ENCODE measurements around the gene SIK2.
"Not testable (repeated sequence)": the region's sequence is repeated elsewhere in the genome, so short reads cannot be mapped to it uniquely, and the experiment has no call there.

The SIK2 gene

DNA sequence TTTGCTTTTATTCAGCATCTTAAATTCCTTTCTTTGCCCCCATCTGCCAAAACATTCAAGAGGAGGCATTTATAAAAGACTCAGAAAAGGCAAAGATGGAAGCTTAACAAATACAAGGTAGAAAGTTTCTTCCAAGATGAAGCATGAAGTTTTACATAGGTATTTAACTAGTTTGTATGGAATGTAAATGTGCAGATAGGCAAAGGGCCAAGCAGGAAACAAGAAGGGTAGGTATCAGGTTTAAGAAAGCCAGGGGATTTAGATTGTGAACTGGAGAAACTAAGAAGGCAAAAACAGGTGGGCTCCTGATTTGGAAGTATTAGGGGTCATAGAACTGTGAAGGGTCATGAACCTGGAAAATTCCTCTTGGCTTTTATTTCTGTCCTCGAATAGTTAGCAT, 101.3 kb downstream of the SIK2 start:
- DNase-seq = no peak

- no peak for DNase-seq
Observed at GRCh38 chr11:111707039-111707690, 104.9 kb downstream of the SIK2 start.

DNA sequence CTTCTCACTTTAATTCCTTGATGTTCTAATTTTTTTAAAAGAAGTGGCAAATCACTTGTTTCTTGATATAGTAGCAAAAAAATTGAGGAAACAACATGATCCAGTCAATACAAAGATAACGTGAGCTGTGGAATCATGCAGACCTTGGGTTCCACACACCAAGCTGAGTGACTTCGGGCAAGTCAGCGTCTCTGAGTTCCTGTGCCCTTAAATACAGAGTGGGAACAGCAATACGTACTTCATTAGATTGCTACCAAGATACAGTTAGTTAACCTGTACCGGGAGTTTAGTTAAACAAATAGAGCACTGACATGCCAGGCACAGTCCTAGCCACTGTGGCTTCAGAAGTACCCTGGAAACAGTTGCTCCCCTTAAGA, 105.4 kb downstream of the SIK2 start:
- no peak for DNase-seq

- no peak for DNase-seq
Observed at GRCh38 chr11:111714522-111714921, 112.3 kb downstream of the SIK2 start.

- no peak for DNase-seq
Observed at GRCh38 chr11:111715142-111715816, 113.0 kb downstream of the SIK2 start.

- DNase-seq = not testable (repeated sequence)
Observed at GRCh38 chr11:111717660-111718059, 115.4 kb downstream of the SIK2 start.

DNA sequence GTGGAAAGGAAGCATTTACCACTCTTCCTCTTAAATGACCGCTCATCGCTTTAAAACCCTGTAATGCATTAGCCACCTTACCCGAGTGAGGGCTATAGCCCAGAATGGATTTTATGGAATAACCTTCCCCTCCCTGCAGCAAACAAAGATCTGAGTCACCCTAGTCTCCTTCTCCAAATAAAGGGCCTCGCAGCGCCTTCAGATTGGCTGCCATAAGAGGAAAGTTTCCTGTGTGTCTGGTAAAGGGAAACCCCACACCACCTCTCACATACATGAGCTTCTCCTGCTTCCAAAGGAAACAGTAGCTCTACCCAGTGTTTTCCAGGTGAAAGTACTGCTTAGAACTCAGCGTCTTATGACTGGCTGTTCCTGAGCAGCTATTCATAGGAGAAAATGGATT, 116.2 kb downstream of the SIK2 start:
- no peak for DNase-seq

DNA sequence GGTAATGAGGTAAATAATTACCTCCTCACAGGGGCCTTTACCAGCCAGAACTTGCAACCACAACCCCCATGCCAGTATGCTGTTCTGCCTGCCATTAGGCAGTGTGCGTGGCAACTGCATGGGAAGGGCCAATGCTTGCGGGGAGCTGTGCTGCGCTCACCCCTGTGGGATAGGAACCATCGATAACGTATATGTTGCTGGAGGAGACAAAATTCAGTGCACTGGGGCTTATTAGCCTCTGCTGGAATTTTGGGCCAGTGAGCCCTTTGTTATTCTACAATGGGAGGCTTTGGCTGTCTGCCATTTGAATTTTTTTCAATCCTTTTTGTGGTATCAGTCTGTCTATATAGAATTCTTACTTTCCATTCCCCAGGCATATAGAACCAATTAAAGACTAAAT, 116.6 kb downstream of the SIK2 start:
- no peak for DNase-seq

GRCh38 chr11:111719379-111719778, 117.1 kb downstream of the SIK2 start:
- DNase-seq = no peak

DNA sequence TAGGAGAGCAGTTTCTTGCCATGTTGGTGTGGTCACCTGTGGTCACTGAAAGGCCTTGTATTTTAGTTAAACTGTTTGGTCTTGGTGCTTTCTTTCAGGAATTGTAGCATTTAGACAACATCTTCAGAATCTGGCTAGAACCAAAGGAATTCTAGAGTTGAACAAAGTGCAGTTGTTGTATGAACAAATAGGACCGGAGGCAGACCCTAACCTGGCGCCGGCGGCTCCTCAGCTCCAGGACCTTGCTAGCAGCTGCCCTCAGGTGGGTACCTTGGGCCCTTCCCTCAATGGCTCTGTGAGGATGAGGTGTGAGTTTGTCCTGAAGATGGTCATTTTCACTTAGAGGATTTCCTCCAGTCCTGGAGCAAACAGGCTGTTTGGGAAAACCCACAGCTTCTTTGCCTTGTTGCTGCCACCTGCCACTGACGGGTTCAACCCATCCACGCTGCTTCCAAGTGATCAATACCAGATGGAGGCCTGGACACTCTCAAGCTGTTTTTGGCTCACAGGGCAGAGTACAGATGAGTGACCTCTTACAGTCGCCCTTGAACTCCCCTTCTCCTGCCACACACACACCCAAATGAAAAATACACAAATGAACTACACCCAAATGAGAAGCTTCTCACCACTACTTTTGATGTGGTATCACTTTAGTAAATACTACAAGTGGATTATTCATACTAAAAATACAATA, 118.7 kb downstream of the SIK2 start:
- DNase-seq = no peak

DNA sequence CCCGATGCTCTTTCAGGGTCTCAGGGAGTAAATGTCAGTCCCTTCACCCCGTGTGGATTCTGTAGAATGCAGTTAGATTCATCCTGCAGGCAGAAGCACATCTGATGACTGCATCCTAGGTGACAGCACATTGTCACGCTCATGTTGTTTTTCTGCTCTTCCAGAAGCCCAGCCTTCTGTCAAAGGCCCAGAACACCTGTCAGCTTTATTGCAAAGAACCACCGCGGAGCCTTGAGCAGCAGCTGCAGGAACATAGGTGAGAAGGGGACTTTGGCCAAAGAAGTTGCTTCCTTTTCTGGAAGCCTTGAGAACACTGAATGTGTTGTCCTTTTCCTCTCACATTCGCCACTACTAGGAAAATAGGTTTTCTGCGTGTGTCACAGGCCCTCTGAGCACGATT, 120.3 kb downstream of the SIK2 start:
- DNase-seq = no peak

- no peak for DNase-seq
Observed at GRCh38 chr11:111723595-111723994, 121.3 kb downstream of the SIK2 start.

- no peak for DNase-seq
Observed at GRCh38 chr11:111724615-111725129, 122.4 kb downstream of the SIK2 start.

- DNase-seq = no peak
Observed at GRCh38 chr11:111725621-111726020, 123.4 kb downstream of the SIK2 start.

GRCh38 chr11:111726301-111726713, 124.1 kb downstream of the SIK2 start:
- no peak for DNase-seq

DNA sequence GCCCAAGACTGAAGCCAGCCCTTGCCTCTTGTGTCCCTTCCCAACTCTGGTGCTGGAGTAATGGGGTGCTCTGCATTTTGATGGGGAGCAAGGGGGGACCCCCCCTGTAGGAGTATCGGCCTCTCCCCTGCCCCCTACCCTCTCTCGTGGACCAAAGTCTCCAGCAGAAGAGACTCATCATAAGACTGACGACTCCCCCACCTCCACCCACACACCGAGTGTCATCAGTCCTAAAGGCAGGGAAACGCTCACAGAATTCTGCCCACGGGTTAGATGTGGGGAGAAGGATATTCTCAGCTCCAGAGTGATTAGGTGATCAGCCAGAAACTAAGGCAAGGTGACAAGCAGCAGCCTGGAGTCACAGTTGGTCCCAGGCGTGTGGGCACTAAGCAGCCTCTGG, 125.2 kb downstream of the SIK2 start:
- DNase-seq = no peak

DNA sequence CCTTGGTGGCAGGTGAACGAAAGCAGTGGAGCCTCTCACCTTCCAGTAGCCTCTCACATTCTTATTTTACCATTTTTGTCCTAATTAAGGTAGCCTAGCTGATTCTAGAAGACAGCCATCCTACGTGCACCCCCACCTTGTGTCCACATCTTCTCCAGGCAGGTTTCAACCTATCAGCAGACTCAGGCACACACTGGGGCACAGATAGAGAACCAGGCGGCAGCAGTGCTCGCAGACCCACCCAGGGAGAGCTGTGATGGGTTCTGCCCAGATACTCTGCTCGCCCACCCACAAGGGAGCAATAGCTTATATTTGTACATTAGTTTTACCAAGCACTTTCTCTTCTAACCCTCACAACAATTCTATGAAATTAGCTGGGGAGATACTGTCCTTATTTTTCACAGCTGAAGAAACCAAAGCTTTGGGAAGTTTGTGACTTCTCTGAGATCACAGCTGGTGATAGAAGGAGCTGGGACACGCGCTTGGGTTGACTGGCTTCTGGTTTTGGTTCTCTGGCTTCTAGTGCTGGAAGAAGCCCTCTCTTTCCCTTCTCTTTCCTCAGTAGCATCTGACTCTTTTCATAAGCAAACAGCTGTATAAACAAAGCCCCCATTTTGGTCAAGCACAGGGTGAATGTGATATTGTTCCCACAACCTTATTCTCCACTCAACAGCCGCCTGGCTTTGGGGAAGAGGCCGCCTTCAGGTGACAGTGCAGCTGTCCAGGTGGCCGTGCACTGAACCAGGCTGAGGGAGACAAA, 127.0 kb downstream of the SIK2 start:
- no peak for DNase-seq

GRCh38 chr11:111729831-111730311, 127.6 kb downstream of the SIK2 start:
- no peak for DNase-seq

DNA sequence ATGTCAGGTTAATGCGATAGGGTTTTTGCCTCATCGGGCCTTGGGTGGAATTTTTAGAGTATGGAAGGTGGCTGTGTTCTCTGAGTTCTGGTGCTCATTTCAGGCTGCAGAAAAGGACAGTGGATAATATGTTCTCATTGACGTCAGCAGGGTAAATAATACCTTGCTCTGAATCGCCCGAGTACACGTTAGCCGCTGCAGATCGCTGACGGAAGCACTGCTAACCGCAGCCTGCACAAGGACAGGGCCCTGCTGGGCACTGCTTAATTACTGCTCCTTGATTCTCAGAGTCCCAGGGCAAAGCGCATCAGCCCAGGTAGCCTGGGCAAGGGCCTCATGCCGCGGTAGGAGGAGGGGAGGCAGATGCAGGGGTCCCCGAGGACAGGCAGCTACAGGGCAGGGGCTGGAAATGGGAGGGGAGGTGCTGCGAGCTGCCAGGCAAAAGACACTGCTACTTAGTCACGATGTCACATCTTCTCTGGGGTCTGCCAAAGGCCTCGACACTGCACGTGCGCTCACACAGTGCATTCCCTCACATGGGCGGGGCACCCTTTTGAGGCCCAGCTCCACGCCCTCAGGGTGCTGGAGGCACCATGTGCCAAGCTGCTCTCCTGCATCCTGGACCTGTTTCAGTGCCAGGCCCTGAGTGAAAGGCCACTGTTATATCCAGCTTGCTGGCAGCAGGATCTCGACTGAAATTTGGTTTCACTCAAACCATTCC, 128.8 kb downstream of the SIK2 start:
- peak; percentile 41 for DNase-seq

- DNase-seq = no peak
Observed at GRCh38 chr11:111731821-111732220, 129.6 kb downstream of the SIK2 start.

DNA sequence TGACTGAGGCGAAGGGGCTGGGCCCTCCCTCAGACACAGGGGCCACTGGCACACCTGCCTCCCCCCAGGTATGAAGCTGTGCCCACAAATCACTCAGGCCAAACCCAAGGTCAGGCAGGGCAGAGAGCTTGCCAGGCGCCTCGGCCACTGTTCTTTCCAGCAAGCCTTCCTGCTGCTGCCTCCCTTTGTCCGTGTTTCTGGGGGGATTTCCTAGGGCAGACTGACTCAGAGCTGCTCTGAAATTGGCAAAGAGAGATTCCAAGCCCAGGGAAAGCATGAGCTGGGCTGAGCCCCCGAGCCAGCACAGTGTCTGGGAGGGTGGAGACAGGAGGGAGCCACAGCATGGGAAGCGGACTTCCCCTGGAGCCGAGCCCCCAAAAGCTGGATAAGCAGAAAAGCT, 130.8 kb downstream of the SIK2 start:
- DNase-seq = no peak

- no peak for DNase-seq
Observed at GRCh38 chr11:111733611-111734088, 131.4 kb downstream of the SIK2 start.
